Chondrocyte (in vitro differentiated cells): ENCODE results near the gene PTGES3. TPM values are rescaled to one million over a fixed set of nuclear protein-coding genes. Genes with fewer than 3 reads are reported as not detected.
A peak's percentile ranks its signal among the peaks of the same experiment; 100 is the strongest.

ENCODE experiments used
- DNase-seq: peaks from one replicate; pipeline ENCODE4 v3.0.0; 2021; ENCODE audit warnings: mixed read lengths, low spot score
- H3K27ac Mint-ChIP-seq: one replicate; pipeline ENCODE4 v1.8.0; 2021; ENCODE audit warnings: mild to moderate bottlenecking, moderate library complexity, mixed read lengths; ENCODE audit not compliant: unreplicated experiment
- H3K27me3 Mint-ChIP-seq: 2 replicates; pipeline ENCODE4 v1.8.0; 2021; ENCODE audit warnings: low read depth, mixed read lengths
- H3K36me3 Mint-ChIP-seq: 2 replicates; pipeline ENCODE4 v1.8.0; 2021; ENCODE audit warnings: low read depth, mixed read lengths
- H3K4me1 Mint-ChIP-seq: 2 replicates; pipeline ENCODE4 v1.8.0; 2021; ENCODE audit warnings: low read depth, mild to moderate bottlenecking, mixed read lengths
- H3K4me3 Mint-ChIP-seq: one replicate; pipeline ENCODE4 v1.8.0; 2021; ENCODE audit warnings: mild to moderate bottlenecking, moderate library complexity, mixed read lengths; ENCODE audit not compliant: unreplicated experiment
- H3K9me3 Mint-ChIP-seq: 2 replicates; pipeline ENCODE4 v1.8.0; 2021; ENCODE audit warnings: low read depth, mixed read lengths
- CTCF ChIP-seq: fragments of 200-600 bp; sonication (generic); IDR thresholded peaks from 2 replicates; pipeline ENCODE4 v1.5.0; 2021; ENCODE audit warnings: antibody characterized with exemption, mild to moderate bottlenecking, moderate library complexity
- total RNA-seq: library from RNA; stranded (reverse); gene quantifications from 3 replicates; pipeline ENCODE4 v1.2.1, GENCODE V29; 2021

PTGES3 gene
- total RNA-seq, 1 donor from 2014 or later: 127 TPM

DNA sequence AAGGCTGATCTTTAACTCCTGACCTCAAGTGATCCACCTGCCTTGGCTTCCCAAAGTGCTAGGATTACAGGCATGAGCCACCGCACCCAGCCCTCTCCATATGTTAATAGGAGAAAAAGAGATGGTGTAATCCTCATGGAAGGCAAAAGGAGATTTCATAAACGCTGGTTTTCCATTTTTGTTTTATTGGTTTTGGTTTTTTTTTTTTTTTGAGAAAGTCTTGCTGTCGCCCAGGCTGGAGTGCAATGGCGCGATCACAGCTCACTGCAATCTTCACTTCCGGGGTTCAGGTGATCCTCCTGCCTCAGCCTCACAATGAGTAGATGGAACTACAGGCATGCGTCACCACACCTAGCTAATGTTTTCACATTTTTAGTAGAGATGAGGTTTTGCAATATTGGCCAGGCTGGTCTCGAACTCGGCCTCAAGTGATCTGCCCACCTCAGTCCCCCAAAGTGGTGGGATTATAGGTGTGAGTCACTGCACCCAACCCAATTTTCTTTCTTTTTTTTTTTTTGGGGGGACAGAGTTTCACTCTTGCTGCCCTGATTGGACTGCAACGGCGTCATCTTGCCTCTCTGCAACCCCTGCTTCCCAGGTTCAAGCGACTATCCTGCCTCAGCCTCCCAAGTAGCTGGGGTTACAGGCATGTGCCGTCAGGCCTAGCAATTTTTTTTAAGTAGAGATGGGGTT is 8.1 kb downstream of the PTGES3 start:
- H3K4me1 Mint-ChIP-seq: peaks cover 21% of the 10 kb centered on the region
- H3K4me3 Mint-ChIP-seq: no peak overlapping the region
- no peak overlapping the region for H3K27ac Mint-ChIP-seq
- H3K9me3 Mint-ChIP-seq: no peaks in the 10 kb centered on the region
- DNase-seq: peak; percentile 29
- H3K27me3 Mint-ChIP-seq: no peaks in the 10 kb centered on the region
- TF ChIP-seq CTCF: no peak
- H3K36me3 Mint-ChIP-seq: peaks cover 4% of the 10 kb centered on the region

DNA sequence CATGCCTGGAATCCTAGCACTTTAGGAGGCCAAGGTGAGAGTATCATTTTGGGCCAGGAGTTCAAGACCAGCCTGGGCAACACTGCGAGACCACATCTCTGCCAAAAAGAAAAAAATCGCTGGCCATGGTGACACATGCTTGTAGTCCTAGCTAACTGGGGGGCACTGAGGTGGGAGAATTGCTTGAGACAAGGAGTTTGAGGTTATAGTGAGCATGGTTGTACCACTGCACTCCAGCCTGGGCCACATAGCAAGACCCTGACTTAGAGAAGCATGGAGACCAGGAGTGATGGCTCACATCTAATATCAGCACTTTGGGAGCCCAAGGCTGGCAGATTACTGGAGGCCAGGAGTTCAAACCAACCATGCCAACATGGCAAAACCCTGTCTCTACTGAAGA is 9.2 kb downstream of the PTGES3 start:
- Mint-ChIP-seq H3K9me3 (no peaks in the 10 kb centered on the region), H3K4me1 (peaks cover 14% of the 10 kb centered on the region), H3K27me3 (no peaks in the 10 kb centered on the region), H3K4me3 (no peak overlapping the region), H3K27ac (no peak overlapping the region), H3K36me3 (peaks cover 3% of the 10 kb centered on the region)
- DNase-seq: peak; percentile 17
- TF ChIP-seq CTCF: no peak

DNA sequence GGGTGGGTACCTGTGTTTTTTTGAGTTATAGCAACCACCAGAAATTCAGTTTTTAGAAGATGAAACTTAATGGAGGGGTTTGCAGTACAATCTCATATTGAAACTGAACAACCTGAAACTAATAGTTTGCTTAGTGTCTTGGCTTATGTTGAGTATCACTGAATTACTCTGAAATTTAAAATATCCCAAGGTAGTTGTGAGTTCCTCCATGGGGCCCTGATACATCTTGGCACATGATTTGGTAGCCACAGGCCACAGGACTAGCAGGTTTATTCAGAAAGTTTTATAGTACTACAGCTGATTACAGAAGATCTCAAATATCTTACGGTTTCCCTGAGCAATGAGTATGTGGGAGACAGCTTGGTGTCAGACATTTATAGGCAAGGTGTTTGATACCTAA is 10.4 kb downstream of the PTGES3 start:
- peaks cover 2% of the 10 kb centered on the region for H3K36me3 Mint-ChIP-seq
- TF ChIP-seq CTCF: no peak
- H3K27ac Mint-ChIP-seq: no peak overlapping the region

GRCh38 chr12:56676851-56677580 is 11.1 kb downstream of the PTGES3 start:
- Mint-ChIP-seq H3K4me1 (peaks cover 23% of the 10 kb centered on the region), H3K4me3 (no peak overlapping the region), H3K36me3 (peaks cover 3% of the 10 kb centered on the region), H3K27me3 (no peaks in the 10 kb centered on the region), H3K27ac (peak overlapping the region; percentile 45), H3K9me3 (no peaks in the 10 kb centered on the region)
- peak; percentile 14 for DNase-seq
- TF ChIP-seq CTCF: no peak

More for the DNA sequence above, 10.4 kb downstream of the PTGES3 start:
- no peak for DNase-seq
- H3K4me1 Mint-ChIP-seq: peaks cover 20% of the 10 kb centered on the region
- H3K4me3 Mint-ChIP-seq: no peak overlapping the region
- no peaks in the 10 kb centered on the region for H3K9me3 Mint-ChIP-seq
- no peaks in the 10 kb centered on the region for H3K27me3 Mint-ChIP-seq

DNA sequence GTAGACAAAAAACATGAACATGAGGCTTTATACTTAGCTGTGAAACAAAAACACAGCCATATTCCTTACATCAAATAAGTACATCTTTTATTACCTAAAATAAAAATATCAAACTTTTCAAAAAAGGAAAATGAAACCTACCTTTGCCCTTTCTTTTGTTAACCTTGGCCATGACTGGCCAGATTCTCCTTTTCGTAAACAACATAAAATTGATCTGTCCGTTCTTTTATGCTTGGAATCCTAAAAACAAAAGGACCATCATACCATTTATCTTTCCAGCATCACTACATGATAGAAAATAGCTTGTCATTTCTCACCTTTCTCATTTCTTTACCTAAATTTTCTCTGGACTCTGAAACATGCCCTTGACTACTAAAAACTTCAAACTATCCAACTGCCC is 16.5 kb downstream of the PTGES3 start:
- Mint-ChIP-seq H3K36me3 (peaks cover 13% of the 10 kb centered on the region), H3K4me1 (peaks cover 24% of the 10 kb centered on the region), H3K27me3 (no peaks in the 10 kb centered on the region), H3K4me3 (no peak overlapping the region), H3K9me3 (no peaks in the 10 kb centered on the region), H3K27ac (no peak overlapping the region)
- no peak for TF ChIP-seq CTCF
- DNase-seq: no peak
